Activated naive CD4-positive, alpha-beta T cell treated with anti-CD3 and anti-CD28 coated beads, Interleukin-2, amount 50 U/mL, for 24 hours (primary cell): ENCODE results near the gene IPO9.
A peak's percentile ranks its signal among the peaks of the same experiment; 100 is the strongest.

ENCODE experiments used
- H3K27ac Mint-ChIP-seq: one replicate; pipeline ENCODE4 v1.8.0; 2021; ENCODE audit warnings: mild to moderate bottlenecking, mixed read lengths
- H3K27me3 Mint-ChIP-seq: one replicate; pipeline ENCODE4 v1.8.0; 2021; ENCODE audit warnings: mixed read lengths
- H3K36me3 Mint-ChIP-seq: one replicate; pipeline ENCODE4 v1.8.0; 2021; ENCODE audit warnings: mixed read lengths
- H3K4me1 Mint-ChIP-seq: one replicate; pipeline ENCODE4 v1.8.0; 2021; ENCODE audit warnings: mixed read lengths
- H3K4me3 Mint-ChIP-seq: one replicate; pipeline ENCODE4 v1.8.0; 2021; ENCODE audit warnings: mild to moderate bottlenecking, mixed read lengths
- H3K9me3 Mint-ChIP-seq: one replicate; pipeline ENCODE4 v1.8.0; 2021; ENCODE audit warnings: mixed read lengths

Gene IPO9

GRCh38 chr1:201887116-201887866 is 58.3 kb downstream of the IPO9 start:
- no peaks in the 10 kb centered on the region for H3K9me3 Mint-ChIP-seq
- H3K27ac Mint-ChIP-seq = no peak overlapping the region
- peak overlapping the region; percentile 35 for H3K4me3 Mint-ChIP-seq
- peaks cover 16% of the 10 kb centered on the region for H3K27me3 Mint-ChIP-seq
- H3K4me1 Mint-ChIP-seq = peaks cover 13% of the 10 kb centered on the region
- H3K36me3 Mint-ChIP-seq = no peaks in the 10 kb centered on the region

GRCh38 chr1:201888282-201889089 is 59.5 kb downstream of the IPO9 start, which contains the start of gene SHISA4:
TSS of gene SHISA4 (plus strand) at chr1:201888898. CDS start at chr1:201888995, 97 bp downstream.
- H3K27ac Mint-ChIP-seq = no peak within 1 kb of the TSS
- H3K9me3 Mint-ChIP-seq = no peaks in the 10 kb centered on the region
- peak within 1 kb of the TSS; percentile 79 for H3K4me3 Mint-ChIP-seq
- H3K27me3 Mint-ChIP-seq = peaks cover 16% of the 10 kb centered on the region
- H3K36me3 Mint-ChIP-seq = no peaks in the 10 kb centered on the region
- peaks cover 13% of the 10 kb centered on the region for H3K4me1 Mint-ChIP-seq

DNA sequence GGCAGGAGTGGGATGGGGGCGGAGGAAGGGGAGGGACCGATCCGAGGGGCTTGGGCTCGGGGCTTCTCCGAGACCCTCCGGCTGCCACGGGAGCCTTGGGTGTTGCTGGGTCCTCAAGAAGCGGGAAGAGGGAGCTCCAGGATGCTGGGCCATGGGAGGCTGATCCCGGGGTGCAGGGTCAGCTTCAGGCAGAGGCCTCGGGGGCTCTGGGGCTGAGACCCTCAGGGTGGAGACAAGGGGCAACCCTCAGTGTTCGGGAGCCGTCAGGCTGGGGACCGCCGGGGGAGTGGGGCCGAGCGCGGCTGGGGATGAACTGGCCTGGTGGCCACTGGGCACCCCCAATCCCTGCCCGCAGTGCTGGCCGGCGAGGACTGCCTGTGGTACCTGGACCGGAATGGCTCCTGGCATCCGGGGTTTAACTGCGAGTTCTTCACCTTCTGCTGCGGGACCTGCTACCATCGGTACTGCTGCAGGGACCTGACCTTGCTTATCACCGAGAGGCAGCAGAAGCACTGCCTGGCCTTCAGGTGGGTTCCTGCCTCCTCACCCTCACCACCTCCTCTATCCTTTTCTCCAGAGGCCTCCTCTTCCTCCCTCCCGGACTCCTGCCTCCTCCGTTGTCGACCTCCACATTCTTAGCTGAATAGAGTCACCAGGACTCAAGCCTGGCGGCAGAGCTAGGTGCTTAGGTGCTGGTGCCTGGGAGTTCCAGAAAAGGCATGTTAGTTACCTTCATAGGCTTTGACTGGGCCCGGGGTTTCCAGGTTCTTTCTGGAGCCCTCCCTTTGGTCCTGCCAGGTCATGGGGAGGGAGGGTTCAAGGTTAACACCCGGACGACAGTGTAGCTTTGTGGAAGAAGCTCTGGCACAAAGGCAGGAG is 60.4 kb downstream of the IPO9 start:
- no peaks in the 10 kb centered on the region for H3K9me3 Mint-ChIP-seq
- peaks cover 20% of the 10 kb centered on the region for H3K27me3 Mint-ChIP-seq
- peak overlapping the region; percentile 79 for H3K4me3 Mint-ChIP-seq
- no peaks in the 10 kb centered on the region for H3K36me3 Mint-ChIP-seq
- peaks cover 13% of the 10 kb centered on the region for H3K4me1 Mint-ChIP-seq
- H3K27ac Mint-ChIP-seq = no peak overlapping the region

GRCh38 chr1:201890223-201890622 is 61.3 kb downstream of the IPO9 start:
- H3K27ac Mint-ChIP-seq = no peak overlapping the region
- peaks cover 20% of the 10 kb centered on the region for H3K27me3 Mint-ChIP-seq
- H3K9me3 Mint-ChIP-seq = no peaks in the 10 kb centered on the region
- peaks cover 13% of the 10 kb centered on the region for H3K4me1 Mint-ChIP-seq
- no peak overlapping the region for H3K4me3 Mint-ChIP-seq
- H3K36me3 Mint-ChIP-seq = no peaks in the 10 kb centered on the region

- peaks cover 15% of the 10 kb centered on the region for H3K4me1 Mint-ChIP-seq
- no peak overlapping the region for H3K27ac Mint-ChIP-seq
- peaks cover 20% of the 10 kb centered on the region for H3K27me3 Mint-ChIP-seq
- no peak overlapping the region for H3K4me3 Mint-ChIP-seq
- H3K9me3 Mint-ChIP-seq = no peaks in the 10 kb centered on the region
- H3K36me3 Mint-ChIP-seq = no peaks in the 10 kb centered on the region
Observed at GRCh38 chr1:201890806-201891450, 62.0 kb downstream of the IPO9 start.

- Mint-ChIP-seq H3K4me1 (peaks cover 20% of the 10 kb centered on the region), H3K36me3 (no peaks in the 10 kb centered on the region), H3K27me3 (peaks cover 20% of the 10 kb centered on the region), H3K27ac (no peak overlapping the region), H3K9me3 (no peaks in the 10 kb centered on the region), H3K4me3 (no peak overlapping the region)
Observed at GRCh38 chr1:201891451-201892045, 62.6 kb downstream of the IPO9 start.

DNA sequence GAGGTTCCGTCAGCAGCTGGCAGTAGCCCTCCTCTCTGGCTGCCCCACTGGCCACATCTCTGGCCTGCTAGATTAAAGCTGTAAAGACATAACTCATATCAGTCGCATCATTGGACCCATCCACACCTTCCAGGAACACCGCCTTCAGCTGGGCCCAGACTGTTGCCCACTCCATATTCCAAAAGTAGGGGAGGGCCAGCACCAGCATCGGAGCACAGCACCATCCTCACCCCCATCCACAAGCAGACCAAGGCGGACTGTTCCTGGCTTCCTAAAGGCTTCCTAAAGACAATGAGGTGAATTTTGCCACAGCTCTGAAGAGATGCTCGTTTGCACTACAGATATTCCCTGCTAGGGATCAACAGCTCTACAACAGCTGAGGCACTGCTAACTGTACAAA is 63.3 kb downstream of the IPO9 start:
- H3K27ac Mint-ChIP-seq = no peak overlapping the region

GRCh38 chr1:201893431-201893830 is 64.5 kb downstream of the IPO9 start:
- Mint-ChIP-seq H3K27me3 (peaks cover 19% of the 10 kb centered on the region), H3K9me3 (no peaks in the 10 kb centered on the region), H3K4me1 (peaks cover 13% of the 10 kb centered on the region), H3K27ac (no peak overlapping the region), H3K4me3 (no peak overlapping the region), H3K36me3 (no peaks in the 10 kb centered on the region)

More for the DNA sequence above, 63.3 kb downstream of the IPO9 start:
- no peaks in the 10 kb centered on the region for H3K9me3 Mint-ChIP-seq
- peaks cover 20% of the 10 kb centered on the region for H3K4me1 Mint-ChIP-seq
- H3K36me3 Mint-ChIP-seq = no peaks in the 10 kb centered on the region
- no peak overlapping the region for H3K4me3 Mint-ChIP-seq
- H3K27me3 Mint-ChIP-seq = peaks cover 20% of the 10 kb centered on the region

DNA sequence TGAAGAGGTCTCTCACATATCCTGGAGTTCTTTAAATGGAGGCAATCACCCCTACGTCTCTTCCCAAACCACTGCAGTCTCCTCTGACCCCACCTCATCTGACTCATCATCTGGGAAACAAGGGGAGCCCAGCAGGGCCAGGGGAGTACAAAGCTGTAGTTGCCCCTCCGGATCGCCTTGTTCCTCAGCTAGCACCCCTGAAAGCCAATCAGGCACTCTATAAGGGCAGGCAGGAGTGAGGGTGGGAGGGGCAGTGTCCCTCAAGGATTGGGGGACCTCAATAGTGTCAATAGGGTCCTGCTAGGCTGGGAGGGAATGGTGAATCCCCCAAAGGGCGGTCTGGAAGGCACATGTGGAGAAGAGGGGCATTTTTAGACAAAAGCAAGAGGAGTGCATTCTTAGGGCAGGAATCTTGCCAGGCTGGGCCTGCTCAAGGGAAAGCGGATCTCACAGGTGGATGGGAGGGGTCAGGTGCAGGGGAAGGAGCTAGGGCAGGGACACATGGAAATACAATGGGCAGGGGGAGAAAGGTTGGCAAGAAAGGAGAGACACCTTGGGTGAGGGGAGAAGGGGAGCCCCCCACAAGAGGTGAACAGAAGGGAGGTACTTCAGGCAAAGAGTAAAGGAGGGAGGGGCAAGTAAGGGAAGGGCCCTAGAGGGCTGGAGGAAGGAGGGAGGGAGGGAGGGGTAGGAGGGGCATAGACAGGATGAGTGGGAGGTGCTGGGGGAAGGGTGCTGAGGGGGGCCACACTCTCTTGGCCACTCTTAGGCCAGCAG is 65.6 kb downstream of the IPO9 start:
- Mint-ChIP-seq H3K36me3 (no peaks in the 10 kb centered on the region), H3K27me3 (peaks cover 18% of the 10 kb centered on the region), H3K9me3 (no peaks in the 10 kb centered on the region), H3K27ac (no peak overlapping the region), H3K4me1 (peaks cover 10% of the 10 kb centered on the region), H3K4me3 (no peak overlapping the region)

GRCh38 chr1:201895120-201895665 is 66.2 kb downstream of the IPO9 start:
- Mint-ChIP-seq H3K4me1 (peaks cover 8% of the 10 kb centered on the region), H3K27ac (no peak overlapping the region), H3K4me3 (no peak overlapping the region), H3K27me3 (peaks cover 15% of the 10 kb centered on the region), H3K36me3 (no peaks in the 10 kb centered on the region), H3K9me3 (no peaks in the 10 kb centered on the region)

GRCh38 chr1:201895913-201896807 is 67.2 kb downstream of the IPO9 start:
- Mint-ChIP-seq H3K9me3 (no peaks in the 10 kb centered on the region), H3K4me3 (peak overlapping the region; percentile 41), H3K27me3 (peaks cover 9% of the 10 kb centered on the region), H3K4me1 (peaks cover 8% of the 10 kb centered on the region), H3K27ac (no peak overlapping the region), H3K36me3 (no peaks in the 10 kb centered on the region)

DNA sequence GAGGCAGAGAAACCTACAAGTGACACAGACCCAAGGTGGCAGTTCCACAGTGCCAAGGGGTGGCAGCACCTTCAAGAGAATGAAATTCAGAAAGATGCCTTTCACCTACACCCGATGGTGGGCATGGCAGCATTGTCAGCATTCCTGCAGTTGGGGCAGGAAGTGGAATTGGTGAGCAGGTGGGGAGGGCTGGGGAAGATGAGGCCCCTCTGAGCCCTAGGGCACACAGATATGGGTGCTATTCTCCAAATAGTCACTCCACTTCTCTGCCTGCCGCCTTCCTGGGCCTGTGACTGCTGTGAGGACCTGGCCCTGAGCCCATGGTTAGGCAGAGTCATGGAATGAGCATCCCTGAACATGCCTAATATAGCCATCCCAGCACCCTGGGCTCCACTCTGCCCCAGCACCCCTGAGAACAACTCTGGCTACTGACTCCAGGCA is 68.0 kb downstream of the IPO9 start:
- Mint-ChIP-seq H3K9me3 (no peaks in the 10 kb centered on the region), H3K36me3 (no peaks in the 10 kb centered on the region), H3K4me3 (no peak overlapping the region), H3K4me1 (peaks cover 8% of the 10 kb centered on the region), H3K27me3 (peaks cover 5% of the 10 kb centered on the region), H3K27ac (no peak overlapping the region)

- H3K9me3 Mint-ChIP-seq = no peaks in the 10 kb centered on the region
Observed at GRCh38 chr1:201898240-201898894, 69.4 kb downstream of the IPO9 start.

More at GRCh38 chr1:201898240-201898894, 69.4 kb downstream of the IPO9 start:
- Mint-ChIP-seq H3K36me3 (no peaks in the 10 kb centered on the region), H3K4me1 (peaks cover 8% of the 10 kb centered on the region), H3K27me3 (peaks cover 4% of the 10 kb centered on the region), H3K4me3 (no peak overlapping the region), H3K27ac (no peak overlapping the region)
